ENCODE data around the gene AJAP1. TPM values are rescaled to one million over a fixed set of nuclear protein-coding genes. Genes with fewer than 3 reads are reported as not detected.

AJAP1 gene
- total and polyA plus RNA-seq, 12 donors = 0.07 to 2.2 (median 0.44) TPM

GRCh38 chr1:4668743-4669700 lies 14.6 kb downstream of the AJAP1 start:
- Histone ChIP-seq H3K9me3 (replicated peaks in 1 of 3) (no peaks in the 10 kb centered on the region), H3K4me3 (no peak overlapping the region), H3K4me1 (replicated peaks in 1 of 2) (no peaks in the 10 kb centered on the region), H3K27ac (no peak overlapping the region), H3K27me3 (no peaks in the 10 kb centered on the region), H3K36me3 (replicated peaks in 1 of 2) (no peaks in the 10 kb centered on the region)
- WGBS, 4 donors = 58 to 71% (median 59%) methylated on average over 13 of the region's 13 CpGs
- no peak for DNase-seq
- TF ChIP-seq POLR2A (IDR thresholded peaks at IDR 0.05) (no peak), CTCF (IDR thresholded peaks at IDR 0.05) (no peak)
- intact Hi-C loops (cut with DNase I) = no loop called here

DNA sequence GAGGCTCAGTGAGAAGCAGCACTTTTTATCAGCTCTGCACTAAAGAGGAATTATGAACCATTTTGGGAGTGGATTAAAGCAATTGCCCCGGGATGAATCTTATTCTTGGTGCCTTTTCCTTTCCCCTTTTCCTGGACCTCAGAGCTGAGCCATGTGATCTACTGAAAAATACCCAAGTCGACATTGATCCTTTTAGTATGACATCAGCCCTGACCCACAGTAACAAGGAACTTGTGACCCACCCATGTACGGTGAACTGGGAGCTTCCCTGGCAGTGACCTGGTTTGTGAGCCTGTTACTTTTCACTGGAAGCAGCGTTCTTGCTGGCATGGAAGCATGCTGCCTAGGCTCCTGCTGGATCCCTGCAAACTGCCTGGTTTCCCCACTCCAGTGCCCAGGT lies 15.9 kb downstream of the AJAP1 start:
- TF ChIP-seq POLR2A (IDR thresholded peaks at IDR 0.05) (no peak), CTCF (IDR thresholded peaks at IDR 0.05) (no peak)
- H3K27me3 ChIP-seq = no peaks in the 10 kb centered on the region
- no peaks in the 10 kb centered on the region for H3K9me3 ChIP-seq (replicated peaks in 1 of 3)
- no peak for DNase-seq
- H3K4me1 ChIP-seq (replicated peaks in 1 of 2) = no peaks in the 10 kb centered on the region
- H3K36me3 ChIP-seq (replicated peaks in 1 of 2) = no peaks in the 10 kb centered on the region
- no peak overlapping the region for H3K27ac ChIP-seq
- WGBS, 4 donors = 62 to 85% (median 69%) methylated on average over 2 to 4 of the region's 4 CpGs
- H3K4me3 ChIP-seq = no peak overlapping the region
- intact Hi-C loops (cut with DNase I) = no loop called here

DNA sequence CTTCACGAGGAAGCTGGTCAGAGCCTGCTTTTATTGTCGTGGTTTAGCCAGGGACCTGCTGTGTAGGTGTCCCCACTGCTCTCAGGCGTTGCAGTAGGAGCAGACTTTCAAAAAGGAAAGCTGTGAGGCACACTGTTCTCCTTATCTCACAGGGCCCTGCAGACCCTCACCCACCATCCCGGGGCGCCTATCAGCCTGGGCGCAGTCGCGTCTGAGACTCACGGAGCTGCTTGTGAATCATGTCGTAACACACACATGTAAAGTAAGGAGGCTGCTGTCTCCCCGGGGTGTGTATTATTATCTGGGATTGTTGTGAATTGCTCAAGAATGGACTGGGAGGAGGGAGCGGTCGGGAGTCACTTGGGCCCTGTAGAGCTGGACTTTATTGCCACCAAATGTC lies 17.4 kb downstream of the AJAP1 start:
- TF ChIP-seq CTCF (IDR thresholded peaks at IDR 0.05) = no peak
- TF ChIP-seq POLR2A (IDR thresholded peaks at IDR 0.05) = no peak
- Histone ChIP-seq H3K4me1 (replicated peaks in 1 of 2) (no peaks in the 10 kb centered on the region), H3K9me3 (replicated peaks in 1 of 3) (no peaks in the 10 kb centered on the region), H3K36me3 (replicated peaks in 1 of 2) (no peaks in the 10 kb centered on the region), H3K27ac (no peak overlapping the region), H3K27me3 (no peaks in the 10 kb centered on the region), H3K4me3 (no peak overlapping the region)
- 82 to 89% (median 83%) methylated on average over 13 of the region's 13 CpGs for WGBS, 4 donors
- intact Hi-C loops (cut with DNase I) = no loop called here
- no peak for DNase-seq

GRCh38 chr1:4673494-4673893 lies 19.1 kb downstream of the AJAP1 start:
- H3K4me1 ChIP-seq (replicated peaks in 1 of 2) = no peaks in the 10 kb centered on the region
- intact Hi-C loops (cut with DNase I) = no loop called here
- H3K27ac ChIP-seq = no peak overlapping the region
- 67 to 74% (median 72%) methylated on average over 9 of the region's 9 CpGs for WGBS, 4 donors
- no peak for DNase-seq
- TF ChIP-seq CTCF (IDR thresholded peaks at IDR 0.05) = no peak
- no peak for TF ChIP-seq POLR2A (IDR thresholded peaks at IDR 0.05)
- no peak overlapping the region for H3K4me3 ChIP-seq
- no peaks in the 10 kb centered on the region for H3K27me3 ChIP-seq
- no peaks in the 10 kb centered on the region for H3K36me3 ChIP-seq (replicated peaks in 1 of 2)
- no peaks in the 10 kb centered on the region for H3K9me3 ChIP-seq (replicated peaks in 1 of 3)
